Measurements from ENCODE around the gene PLCL2. TPM values are rescaled to one million over a fixed set of nuclear protein-coding genes. Genes with fewer than 3 reads are reported as not detected.
"Not testable (repeated sequence)": the region's sequence is repeated elsewhere in the genome, so short reads cannot be mapped to it uniquely, and the experiment has no call there.

PLCL2 gene
- total RNA-seq, 1 donor from 2014 or later = 26.4 TPM

- no peak overlapping the region for H2AFZ ChIP-seq (replicated peaks)
- H3K4me2 ChIP-seq = no peak overlapping the region
- H3K36me3 ChIP-seq = no peaks in the 10 kb centered on the region
- no peak for TF ChIP-seq EZH2phosphoT487 (IDR thresholded peaks at IDR 0.05)
- no peak for TF ChIP-seq EZH2 (IDR thresholded peaks at IDR 0.05)
- TF ChIP-seq CTCF (IDR thresholded peaks at IDR 0.05) = no peak
- Mint-ChIP-seq H3K4me1 (no peaks in the 10 kb centered on the region), H3K9me3 (peaks cover 7% of the 10 kb centered on the region), H3K4me3 (no peak overlapping the region), H3K36me3 (no peaks in the 10 kb centered on the region), H3K27me3 (ENCODE audit: insufficient read depth, low read depth) (no peaks in the 10 kb centered on the region), H3K27ac (no peak overlapping the region)
- H3K9ac ChIP-seq = no peak overlapping the region
- H3K9me3 ChIP-seq (ENCODE audit: low read depth) = no peaks in the 10 kb centered on the region
- H4K20me1 ChIP-seq (ENCODE audit: low read depth) = no peaks in the 10 kb centered on the region
- peaks cover 49% of the 10 kb centered on the region for H3K79me2 ChIP-seq (ENCODE audit: low read depth)
- DNase-seq (ENCODE audit: low spot score) = no peak
- no peak overlapping the region for H3K27ac ChIP-seq
- peaks cover 3% of the 10 kb centered on the region for H3K4me1 ChIP-seq
- H3K27me3 ChIP-seq = no peaks in the 10 kb centered on the region
- peaks cover 5% of the 10 kb centered on the region for H3F3A ChIP-seq (ENCODE audit: low read depth)
- H3K4me3 ChIP-seq = no peak overlapping the region
Measured at GRCh38 chr3:16975083-16975482, 90.3 kb downstream of the PLCL2 start.

GRCh38 chr3:16978234-16978920 lies 93.6 kb downstream of the PLCL2 start:
- H3K4me3 ChIP-seq = no peak overlapping the region
- H3K79me2 ChIP-seq (ENCODE audit: low read depth) = peaks cover 56% of the 10 kb centered on the region
- H3K9ac ChIP-seq = no peak overlapping the region
- Mint-ChIP-seq H3K9me3 (peaks cover 11% of the 10 kb centered on the region), H3K4me3 (peak overlapping the region; percentile 4), H3K27me3 (ENCODE audit: insufficient read depth, low read depth) (no peaks in the 10 kb centered on the region), H3K36me3 (peaks cover 2% of the 10 kb centered on the region), H3K27ac (no peak overlapping the region), H3K4me1 (no peaks in the 10 kb centered on the region)
- no peak overlapping the region for H2AFZ ChIP-seq (replicated peaks)
- no peaks in the 10 kb centered on the region for H3K36me3 ChIP-seq
- no peaks in the 10 kb centered on the region for H3K9me3 ChIP-seq (ENCODE audit: low read depth)
- H4K20me1 ChIP-seq (ENCODE audit: low read depth) = no peaks in the 10 kb centered on the region
- peaks cover 3% of the 10 kb centered on the region for H3K4me1 ChIP-seq
- H3K27me3 ChIP-seq = no peaks in the 10 kb centered on the region
- TF ChIP-seq EZH2phosphoT487 (IDR thresholded peaks at IDR 0.05) = no peak
- TF ChIP-seq EZH2 (IDR thresholded peaks at IDR 0.05) = no peak
- TF ChIP-seq CTCF (IDR thresholded peaks at IDR 0.05) = no peak
- H3F3A ChIP-seq (ENCODE audit: low read depth) = peaks cover 5% of the 10 kb centered on the region
- DNase-seq (ENCODE audit: low spot score) = no peak
- H3K4me2 ChIP-seq = no peak overlapping the region
- no peak overlapping the region for H3K27ac ChIP-seq

- peaks cover 58% of the 10 kb centered on the region for H3K79me2 ChIP-seq (ENCODE audit: low read depth)
- Mint-ChIP-seq H3K9me3 (peaks cover 11% of the 10 kb centered on the region), H3K4me3 (no peak overlapping the region), H3K27ac (no peak overlapping the region), H3K4me1 (no peaks in the 10 kb centered on the region), H3K36me3 (peaks cover 2% of the 10 kb centered on the region), H3K27me3 (ENCODE audit: insufficient read depth, low read depth) (no peaks in the 10 kb centered on the region)
- H2AFZ ChIP-seq (replicated peaks) = no peak overlapping the region
- DNase-seq (ENCODE audit: low spot score) = no peak
- H3K9me3 ChIP-seq (ENCODE audit: low read depth) = no peaks in the 10 kb centered on the region
- no peak overlapping the region for H3K27ac ChIP-seq
- TF ChIP-seq CTCF (IDR thresholded peaks at IDR 0.05) (no peak), EZH2phosphoT487 (IDR thresholded peaks at IDR 0.05) (no peak), EZH2 (IDR thresholded peaks at IDR 0.05) (no peak)
- H3K27me3 ChIP-seq = no peaks in the 10 kb centered on the region
- no peaks in the 10 kb centered on the region for H3K36me3 ChIP-seq
- H3K4me1 ChIP-seq = peaks cover 3% of the 10 kb centered on the region
- no peak overlapping the region for H3K4me3 ChIP-seq
- H3K9ac ChIP-seq = no peak overlapping the region
- peaks cover 5% of the 10 kb centered on the region for H3F3A ChIP-seq (ENCODE audit: low read depth)
- H4K20me1 ChIP-seq (ENCODE audit: low read depth) = no peaks in the 10 kb centered on the region
- H3K4me2 ChIP-seq = no peak overlapping the region
Measured at GRCh38 chr3:16978921-16979271, 94.1 kb downstream of the PLCL2 start.

GRCh38 chr3:16979769-16980515 lies 95.2 kb downstream of the PLCL2 start:
- not testable (repeated sequence) for H3F3A ChIP-seq (ENCODE audit: low read depth); H3K4me1 Mint-ChIP-seq; H3K27me3 Mint-ChIP-seq (ENCODE audit: insufficient read depth, low read depth); H2AFZ ChIP-seq (replicated peaks); H3K4me2 ChIP-seq; H3K9ac ChIP-seq; H3K4me3 Mint-ChIP-seq; H3K27ac Mint-ChIP-seq; H3K27ac ChIP-seq; H3K36me3 ChIP-seq; H4K20me1 ChIP-seq (ENCODE audit: low read depth); H3K4me1 ChIP-seq; H3K36me3 Mint-ChIP-seq; H3K4me3 ChIP-seq; DNase-seq (ENCODE audit: low spot score); H3K9me3 ChIP-seq (ENCODE audit: low read depth); H3K27me3 ChIP-seq
- H3K79me2 ChIP-seq (ENCODE audit: low read depth) = peaks cover 52% of the 10 kb centered on the region
- peaks cover 11% of the 10 kb centered on the region for H3K9me3 Mint-ChIP-seq

- H3K79me2 ChIP-seq (ENCODE audit: low read depth) = peaks cover 50% of the 10 kb centered on the region
- not testable (repeated sequence) for H3K4me1 ChIP-seq; DNase-seq (ENCODE audit: low spot score); H3K36me3 ChIP-seq; H3K4me3 Mint-ChIP-seq; H3K36me3 Mint-ChIP-seq; H3K27me3 Mint-ChIP-seq (ENCODE audit: insufficient read depth, low read depth); H3K4me1 Mint-ChIP-seq; H3K27ac Mint-ChIP-seq; H3F3A ChIP-seq (ENCODE audit: low read depth); H3K4me3 ChIP-seq; H4K20me1 ChIP-seq (ENCODE audit: low read depth); H3K9ac ChIP-seq; H3K27me3 ChIP-seq; H3K4me2 ChIP-seq; H3K9me3 ChIP-seq (ENCODE audit: low read depth); H2AFZ ChIP-seq (replicated peaks); H3K27ac ChIP-seq
- peaks cover 11% of the 10 kb centered on the region for H3K9me3 Mint-ChIP-seq
Measured at GRCh38 chr3:16980526-16980925, 95.8 kb downstream of the PLCL2 start.
